Mesenteric fat pad (tissue), 1 donor: ENCODE data around the gene PPP1R37. TPM values are rescaled to one million over a fixed set of nuclear protein-coding genes. Genes with fewer than 3 reads are reported as not detected.

Experiments
- DNase-seq: peaks from one replicate; pipeline ENCODE4 v3.0.0-alpha.2; 2020; ENCODE audit warnings: low spot score
- total RNA-seq: library from RNA; stranded (reverse); fragmentation: NEBNext Ultra II Directional; extraction: Animal tissue kit (Norgen Biotek cat#: 25700); gene quantifications from one replicate; pipeline ENCODE4 v1.2.1, GENCODE V29; 2021
- donor health status: DM: yes; HTN: yes; CAD: no.

Gene PPP1R37
- total RNA-seq, 1 donor from 2014 or later, result 22.0 TPM

GRCh38 chr19:45070861-45071544 lies 22.0 kb upstream of the PPP1R37 start:
- no peak for DNase-seq

- DNase-seq, result no peak
Observed at GRCh38 chr19:45071545-45071938, 21.4 kb upstream of the PPP1R37 start.

- no peak for DNase-seq
Observed at GRCh38 chr19:45071969-45072790, 20.8 kb upstream of the PPP1R37 start.

GRCh38 chr19:45074744-45075300 lies 18.2 kb upstream of the PPP1R37 start:
- DNase-seq, result no peak

- DNase-seq, result peak; percentile 93
Observed at GRCh38 chr19:45075301-45076028, 17.5 kb upstream of the PPP1R37 start.

- no peak for DNase-seq
Observed at GRCh38 chr19:45076029-45076850, 16.7 kb upstream of the PPP1R37 start, which contains the start of gene ZNF296. Gene ZNF296, minus strand, starts transcription at chr19:45076478. Its CDS starts 105 bp downstream, at chr19:45076373.

- DNase-seq, result no peak
Observed at GRCh38 chr19:45076851-45077730, 15.9 kb upstream of the PPP1R37 start.

GRCh38 chr19:45078390-45079062 lies 14.5 kb upstream of the PPP1R37 start:
- no peak for DNase-seq

- peak; percentile 94 for DNase-seq
Observed at GRCh38 chr19:45079063-45079910, 13.7 kb upstream of the PPP1R37 start, which contains the start of gene GEMIN7. Gene GEMIN7, plus strand, starts transcription at chr19:45079260. Its CDS starts 10,855 bp downstream, at chr19:45090115.

- DNase-seq, result no peak
Observed at GRCh38 chr19:45079911-45080370, 13.0 kb upstream of the PPP1R37 start.

- no peak for DNase-seq
Observed at GRCh38 chr19:45082170-45082569, 10.8 kb upstream of the PPP1R37 start.

- DNase-seq, result no peak
Observed at GRCh38 chr19:45086480-45086879, 6.5 kb upstream of the PPP1R37 start.

- DNase-seq, result no peak
Observed at GRCh38 chr19:45087531-45087930, 5.4 kb upstream of the PPP1R37 start.

GRCh38 chr19:45090034-45090433 lies 2.9 kb upstream of the PPP1R37 start:
- no peak for DNase-seq

- no peak for DNase-seq
Observed at GRCh38 chr19:45090606-45091005, 2.4 kb upstream of the PPP1R37 start.

GRCh38 chr19:45091031-45091923 lies 1.7 kb upstream of the PPP1R37 start:
- DNase-seq, result peak; percentile 99

GRCh38 chr19:45094137-45094536 lies 1.2 kb downstream of the PPP1R37 start:
- no peak for DNase-seq
